HUES6 (cell line): ENCODE measurements around the gene CPM.

Experiments used
- H3K27ac ChIP-seq: 2 replicates; pipeline ENCODE4 v1.7.0; 2013; ENCODE audit warnings: low read depth, mild to moderate bottlenecking, low read length, inconsistent platforms
- H3K27me3 ChIP-seq: 2 replicates; pipeline ENCODE4 v1.6.1; 2013; ENCODE audit warnings: low read length; ENCODE audit not compliant: control insufficient read depth, insufficient read depth
- H3K36me3 ChIP-seq: 2 replicates; pipeline ENCODE4 v1.6.1; 2013; ENCODE audit warnings: low read length; ENCODE audit not compliant: control insufficient read depth, insufficient read depth
- H3K4me1 ChIP-seq: 2 replicates; pipeline ENCODE4 v1.6.1; 2013; ENCODE audit warnings: low read length; ENCODE audit not compliant: control insufficient read depth, insufficient read depth
- H3K4me3 ChIP-seq: 2 replicates; pipeline ENCODE4 v1.5.1; 2013; ENCODE audit warnings: low read depth, low read length
- H3K9ac ChIP-seq: one replicate; pipeline ENCODE4 v1.6.1; 2013; ENCODE audit warnings: mild to moderate bottlenecking, low read length
- H3K9me3 ChIP-seq: 2 replicates; pipeline ENCODE4 v1.6.1; 2013; ENCODE audit warnings: low read depth, low read length; ENCODE audit not compliant: control insufficient read depth, insufficient read depth

CPM gene

GRCh38 chr12:68970951-68971350 lies 38.0 kb upstream of the CPM start:
- Histone ChIP-seq H3K27me3 (no peaks in the 10 kb centered on the region), H3K27ac (no peak overlapping the region), H3K36me3 (no peaks in the 10 kb centered on the region), H3K9me3 (no peaks in the 10 kb centered on the region), H3K9ac (no peak overlapping the region), H3K4me3 (no peak overlapping the region), H3K4me1 (no peaks in the 10 kb centered on the region)

GRCh38 chr12:68970306-68970705 lies 37.3 kb upstream of the CPM start:
- H3K4me3 ChIP-seq: no peak overlapping the region
- H3K27me3 ChIP-seq: no peaks in the 10 kb centered on the region
- H3K9me3 ChIP-seq: no peaks in the 10 kb centered on the region
- H3K9ac ChIP-seq: no peak overlapping the region
- no peaks in the 10 kb centered on the region for H3K4me1 ChIP-seq
- H3K36me3 ChIP-seq: no peaks in the 10 kb centered on the region
- no peak overlapping the region for H3K27ac ChIP-seq

- Histone ChIP-seq H3K9ac (no peak overlapping the region), H3K27me3 (no peaks in the 10 kb centered on the region), H3K4me3 (no peak overlapping the region), H3K4me1 (peaks cover 9% of the 10 kb centered on the region; the same call in 1 of the 2 replicates), H3K36me3 (no peaks in the 10 kb centered on the region), H3K9me3 (peaks cover 4% of the 10 kb centered on the region; the same call in 1 of the 2 replicates), H3K27ac (no peak overlapping the region)
These were observed 34.1 kb upstream of the CPM start for GRCh38 chr12:68967046-68967445.

- peaks cover 4% of the 10 kb centered on the region; the same call in 1 of the 2 replicates for H3K9me3 ChIP-seq
- H3K27ac ChIP-seq: no peak overlapping the region
- H3K4me1 ChIP-seq: peaks cover 9% of the 10 kb centered on the region; the same call in 1 of the 2 replicates
- H3K9ac ChIP-seq: no peak overlapping the region
- no peak overlapping the region for H3K4me3 ChIP-seq
- H3K36me3 ChIP-seq: no peaks in the 10 kb centered on the region
- no peaks in the 10 kb centered on the region for H3K27me3 ChIP-seq
These were observed 31.1 kb upstream of the CPM start for GRCh38 chr12:68963856-68964745.

GRCh38 chr12:68962877-68963855 lies 30.2 kb upstream of the CPM start:
- H3K9ac ChIP-seq: no peak overlapping the region
- no peak overlapping the region for H3K27ac ChIP-seq
- peaks cover 4% of the 10 kb centered on the region; the same call in 1 of the 2 replicates for H3K9me3 ChIP-seq
- peaks cover 9% of the 10 kb centered on the region; the same call in 1 of the 2 replicates for H3K4me1 ChIP-seq
- no peak overlapping the region for H3K4me3 ChIP-seq
- no peaks in the 10 kb centered on the region for H3K27me3 ChIP-seq
- no peaks in the 10 kb centered on the region for H3K36me3 ChIP-seq

- Histone ChIP-seq H3K36me3 (no peaks in the 10 kb centered on the region), H3K9ac (no peak overlapping the region), H3K27ac (no peak overlapping the region), H3K9me3 (peaks cover 17% of the 10 kb centered on the region), H3K27me3 (no peaks in the 10 kb centered on the region), H3K4me3 (no peak overlapping the region), H3K4me1 (peaks cover 9% of the 10 kb centered on the region; the same call in 1 of the 2 replicates)
These were observed 27.0 kb upstream of the CPM start for GRCh38 chr12:68959891-68960464.

GRCh38 chr12:68959143-68959858 lies 26.3 kb upstream of the CPM start:
- Histone ChIP-seq H3K27me3 (no peaks in the 10 kb centered on the region), H3K4me1 (peaks cover 9% of the 10 kb centered on the region; the same call in 1 of the 2 replicates)

GRCh38 chr12:68958322-68958721 lies 25.4 kb upstream of the CPM start:
- Histone ChIP-seq H3K36me3 (no peaks in the 10 kb centered on the region), H3K4me3 (no peak overlapping the region), H3K9ac (no peak overlapping the region), H3K27me3 (no peaks in the 10 kb centered on the region), H3K4me1 (peaks cover 2% of the 10 kb centered on the region; the same call in 1 of the 2 replicates), H3K9me3 (peaks cover 16% of the 10 kb centered on the region), H3K27ac (no peak overlapping the region)

More at GRCh38 chr12:68959143-68959858, 26.3 kb upstream of the CPM start:
- no peaks in the 10 kb centered on the region for H3K36me3 ChIP-seq
- no peak overlapping the region for H3K4me3 ChIP-seq
- no peak overlapping the region for H3K27ac ChIP-seq
- H3K9me3 ChIP-seq: peaks cover 16% of the 10 kb centered on the region
- H3K9ac ChIP-seq: no peak overlapping the region

- peaks cover 16% of the 10 kb centered on the region for H3K9me3 ChIP-seq
- H3K4me1 ChIP-seq: no peaks in the 10 kb centered on the region
These were observed 24.3 kb upstream of the CPM start for GRCh38 chr12:68957273-68957672.

GRCh38 chr12:68956466-68956865 lies 23.5 kb upstream of the CPM start:
- no peaks in the 10 kb centered on the region for H3K36me3 ChIP-seq
- H3K4me3 ChIP-seq: no peak overlapping the region
- no peaks in the 10 kb centered on the region for H3K4me1 ChIP-seq
- no peak overlapping the region for H3K27ac ChIP-seq
- peaks cover 16% of the 10 kb centered on the region for H3K9me3 ChIP-seq
- no peaks in the 10 kb centered on the region for H3K27me3 ChIP-seq
- H3K9ac ChIP-seq: no peak overlapping the region

More at GRCh38 chr12:68957273-68957672, 24.3 kb upstream of the CPM start:
- no peak overlapping the region for H3K4me3 ChIP-seq
- no peaks in the 10 kb centered on the region for H3K27me3 ChIP-seq
- no peak overlapping the region for H3K9ac ChIP-seq
- no peaks in the 10 kb centered on the region for H3K36me3 ChIP-seq
- H3K27ac ChIP-seq: no peak overlapping the region
